Keratinocyte (primary cell): Measurements from ENCODE around the gene IFITM5. TPM values are rescaled to one million over a fixed set of nuclear protein-coding genes. Genes with fewer than 3 reads are reported as not detected.

ENCODE experiments used
- DNase-seq: peaks from one replicate; pipeline ENCODE4 v3.0.0-alpha.2; 2011; ENCODE audit warnings: low read depth, missing footprints, low spot score
- FAIRE-seq: peaks from 2 replicates; lab custom pipeline; 2011; peaks lifted over from hg19 to GRCh38; lab: Jason Lieb, UNC
- H2AFZ ChIP-seq: 2 replicates; pipeline ENCODE4 v1.6.0; 2012; ENCODE audit warnings: low read length, control low read depth, inconsistent platforms; ENCODE audit not compliant: control insufficient read depth
- H3K27ac ChIP-seq: 2 replicates; pipeline ENCODE4 v1.5.1; 2011; ENCODE audit warnings: low read length; ENCODE audit not compliant: control insufficient read depth, insufficient read depth
- H3K27me3 ChIP-seq: 3 replicates; pipeline ENCODE4 v1.6.0; 2011; ENCODE audit warnings: low read length; ENCODE audit not compliant: control insufficient read depth, insufficient read depth; ENCODE audit errors: extremely low read depth
- H3K36me3 ChIP-seq, 2 experiments: 2 replicates in 1 of 2; 3 replicates in 1 of 2; pipeline ENCODE4 v1.5.1; 2011; ENCODE audit warnings: low read length in 2 of 2, mild to moderate bottlenecking in 1 of 2; ENCODE audit not compliant: control insufficient read depth in 2 of 2, insufficient read depth in 2 of 2; ENCODE audit errors: extremely low read depth in 1 of 2
- H3K4me1 ChIP-seq: 3 replicates; pipeline ENCODE4 v1.5.1; 2011; ENCODE audit warnings: low read length; ENCODE audit not compliant: control insufficient read depth, insufficient read depth; ENCODE audit errors: extremely low read depth
- H3K4me2 ChIP-seq: 3 replicates; pipeline ENCODE4 v1.6.0; 2011; ENCODE audit warnings: low read depth, low read length; ENCODE audit not compliant: control insufficient read depth, insufficient read depth; ENCODE audit errors: extremely low read depth
- H3K4me3 ChIP-seq, 3 experiments: fragments of 200-600 bp in 1 of 3; sonication (generic) in 1 of 3; 2 replicates in 2 of 3; 3 replicates in 1 of 3; pipeline ENCODE4 v1.5.1; 2011 to 2016; ENCODE audit warnings: low read length in 3 of 3, mild to moderate bottlenecking in 3 of 3, control low read depth in 2 of 3, inconsistent platforms in 1 of 3, low read depth in 1 of 3, mixed read lengths in 1 of 3, mixed run types in 1 of 3, moderate library complexity in 1 of 3; ENCODE audit not compliant: control insufficient read depth in 2 of 3, insufficient read depth in 2 of 3; ENCODE audit errors: extremely low read depth in 1 of 3
- H3K79me2 ChIP-seq: 2 replicates; pipeline ENCODE4 v1.6.0; 2012; ENCODE audit warnings: low read length; ENCODE audit not compliant: control insufficient read depth, insufficient read depth
- H3K9ac ChIP-seq: 3 replicates; pipeline ENCODE4 v1.6.0; 2011; ENCODE audit warnings: low read length; ENCODE audit not compliant: control insufficient read depth, insufficient read depth; ENCODE audit errors: extremely low read depth
- H3K9me1 ChIP-seq: 3 replicates; pipeline ENCODE4 v1.6.0; 2011; ENCODE audit warnings: low read length; ENCODE audit not compliant: control insufficient read depth, insufficient read depth; ENCODE audit errors: extremely low read depth
- H3K9me3 ChIP-seq: 2 replicates; pipeline ENCODE4 v1.5.1; 2012; ENCODE audit warnings: low read depth, low read length; ENCODE audit not compliant: control insufficient read depth
- H4K20me1 ChIP-seq: 3 replicates; pipeline ENCODE4 v1.6.0; 2011; ENCODE audit warnings: low read length; ENCODE audit not compliant: control insufficient read depth, insufficient read depth; ENCODE audit errors: extremely low read depth
- EZH2 ChIP-seq: IDR thresholded peaks from one replicate; pipeline ENCODE4 v1.6.1; 2012; ENCODE audit warnings: inconsistent platforms, mild to moderate bottlenecking, low read length, moderate library complexity
- dilution Hi-C: fragments of 300-500 bp; cut with MboI; formaldehyde crosslinking; loops from one replicate; pipeline ENCODE4 v1.7.0; 2020; ENCODE audit warnings: low sequenced_read_pairs; ENCODE audit not compliant: extremely low pct_ligation_motif_present
- polyA plus RNA-seq, 5 experiments: library from polyadenylated mRNA; depleted of rRNA in 3 of 5; stranded (reverse) in 3 of 5; stranded (forward) in 1 of 5; unstranded in 1 of 5; fragments of >200 nt; gene quantifications; 1 replicate in 1 of 5; 2 replicates in 3 of 5; 3 replicates in 1 of 5; pipeline versions ENCODE4 v1.2.1 to v1.2.3, GENCODE V29; 2011 to 2012; ENCODE audit warnings: missing spikeins in 2 of 5, low read depth in 1 of 5, low replicate concordance in 1 of 5
- TF ChIP-seq, protein P1 (sequence below), 3 experiments: IDR thresholded peaks in 1 of 3; conservative IDR thresholded peaks in 1 of 3; optimal IDR thresholded peaks in 1 of 3; 2 replicates in 2 of 3; 3 replicates in 1 of 3; pipeline versions ENCODE3 to v1.5.1; 2011; ENCODE audit warnings: low read length in 3 of 3, mild to moderate bottlenecking in 3 of 3, moderate library complexity in 2 of 3, control low read depth in 1 of 3, inconsistent platforms in 1 of 3; ENCODE audit not compliant: insufficient read depth in 2 of 3; ENCODE audit errors: extremely low read depth in 1 of 3

IFITM5 gene
- polyA plus RNA-seq, 1 donor (not counting 4 experiments of a cell fraction or from before 2014, with no cell fraction given), result not detected

DNA sequence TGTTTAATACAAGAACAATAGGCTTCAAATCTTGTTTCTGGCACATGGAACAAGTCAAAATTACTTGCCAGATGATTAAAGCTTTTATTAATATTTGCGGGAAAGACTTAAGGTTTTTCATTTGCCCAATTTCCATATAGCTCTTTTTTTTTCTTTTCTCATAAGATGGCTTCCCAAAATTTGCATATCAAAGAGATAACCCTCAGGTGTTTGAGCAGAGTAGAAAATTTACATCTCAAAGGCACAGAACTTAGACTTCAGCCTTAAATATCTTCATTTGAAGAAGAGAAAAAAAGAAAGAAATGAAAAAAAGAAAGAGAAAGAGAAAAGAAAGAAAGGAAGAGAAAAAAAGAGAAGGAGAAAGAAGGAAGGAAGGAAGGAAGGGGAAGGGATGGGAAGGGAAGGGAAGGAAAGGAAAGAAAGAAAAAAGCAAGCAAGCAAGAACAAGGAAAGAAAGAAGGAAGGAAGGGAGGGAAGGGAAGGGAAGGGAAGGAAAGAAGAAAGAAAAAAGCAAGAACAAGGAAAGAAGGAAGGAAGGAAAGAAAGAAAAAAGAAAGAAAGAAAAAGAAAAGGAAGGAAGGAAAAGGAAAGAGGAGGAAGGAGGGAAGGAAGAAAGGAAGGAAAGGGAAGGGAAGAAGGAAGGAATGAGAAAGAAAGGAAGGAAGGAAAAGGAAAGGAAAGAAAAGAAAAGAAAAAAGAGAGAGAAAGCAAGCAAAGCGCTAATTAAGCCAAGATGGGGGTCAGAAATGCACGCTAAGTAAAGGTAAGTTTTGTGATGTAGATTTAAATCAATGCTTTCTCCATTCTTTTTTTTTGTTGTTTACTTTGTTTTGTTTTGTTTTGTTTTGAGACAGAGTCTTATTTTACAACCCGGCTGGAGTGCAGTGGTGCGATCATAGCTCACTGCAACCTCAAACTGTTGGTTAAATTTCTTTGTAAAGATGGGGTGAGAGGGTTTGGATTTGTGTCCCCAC lies 41.5 kb upstream of the IFITM5 start:
- Histone ChIP-seq H3K36me3 (no peaks in the 10 kb centered on the region), H4K20me1 (no peaks in the 10 kb centered on the region), H3K4me1 (no peaks in the 10 kb centered on the region), H3K9ac (no peak overlapping the region), H3K27me3 (no peaks in the 10 kb centered on the region), H2AFZ (no peak overlapping the region), H3K4me3 (no peak overlapping the region), H3K9me1 (no peaks in the 10 kb centered on the region), H3K9me3 (no peaks in the 10 kb centered on the region), H3K79me2 (no peaks in the 10 kb centered on the region), H3K27ac (no peak overlapping the region), H3K4me2 (no peak overlapping the region)
- FAIRE-seq (no peak), DNase-seq (no peak)
- TF ChIP-seq, protein P1, sequence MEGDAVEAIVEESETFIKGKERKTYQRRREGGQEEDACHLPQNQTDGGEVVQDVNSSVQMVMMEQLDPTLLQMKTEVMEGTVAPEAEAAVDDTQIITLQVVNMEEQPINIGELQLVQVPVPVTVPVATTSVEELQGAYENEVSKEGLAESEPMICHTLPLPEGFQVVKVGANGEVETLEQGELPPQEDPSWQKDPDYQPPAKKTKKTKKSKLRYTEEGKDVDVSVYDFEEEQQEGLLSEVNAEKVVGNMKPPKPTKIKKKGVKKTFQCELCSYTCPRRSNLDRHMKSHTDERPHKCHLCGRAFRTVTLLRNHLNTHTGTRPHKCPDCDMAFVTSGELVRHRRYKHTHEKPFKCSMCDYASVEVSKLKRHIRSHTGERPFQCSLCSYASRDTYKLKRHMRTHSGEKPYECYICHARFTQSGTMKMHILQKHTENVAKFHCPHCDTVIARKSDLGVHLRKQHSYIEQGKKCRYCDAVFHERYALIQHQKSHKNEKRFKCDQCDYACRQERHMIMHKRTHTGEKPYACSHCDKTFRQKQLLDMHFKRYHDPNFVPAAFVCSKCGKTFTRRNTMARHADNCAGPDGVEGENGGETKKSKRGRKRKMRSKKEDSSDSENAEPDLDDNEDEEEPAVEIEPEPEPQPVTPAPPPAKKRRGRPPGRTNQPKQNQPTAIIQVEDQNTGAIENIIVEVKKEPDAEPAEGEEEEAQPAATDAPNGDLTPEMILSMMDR (optimal IDR thresholded peaks at IDR 0.05 in 1 of 3, IDR thresholded peaks at IDR 0.05 in 1 of 3, conservative IDR thresholded peaks at IDR 0.05 in 1 of 3; ENCODE audit: extremely low read depth in 1 of 3, insufficient read depth in 2 of 3, low read length in 3 of 3), result no peak
- dilution Hi-C loops, result no loop called here

DNA sequence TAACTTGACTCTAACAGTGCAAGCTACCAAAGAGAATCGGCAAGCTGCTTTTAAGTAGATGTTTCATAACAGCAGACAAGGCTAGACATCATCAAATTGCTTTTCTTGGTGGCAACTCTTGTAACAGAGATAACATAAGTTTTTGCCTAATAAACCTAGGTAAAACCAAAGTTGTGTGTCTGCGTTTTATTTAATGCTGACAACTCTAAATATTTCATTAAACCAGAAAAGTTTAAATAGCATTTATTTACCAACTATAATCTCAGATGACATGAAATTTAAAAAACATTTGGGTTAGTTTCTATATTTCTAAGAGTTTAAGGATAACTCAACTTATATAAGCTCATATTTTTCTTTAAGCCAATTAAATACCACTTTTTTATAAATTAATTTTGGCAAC lies 40.6 kb upstream of the IFITM5 start:
- FAIRE-seq, result no peak
- dilution Hi-C loops, result no loop called here

More for the DNA sequence above, 40.6 kb upstream of the IFITM5 start:
- H3K4me3 ChIP-seq, result no peak overlapping the region
- no peak overlapping the region for H3K27ac ChIP-seq
- H2AFZ ChIP-seq, result no peak overlapping the region
- no peaks in the 10 kb centered on the region for H3K27me3 ChIP-seq
- no peak overlapping the region for H3K4me2 ChIP-seq
- no peaks in the 10 kb centered on the region for H3K9me1 ChIP-seq
- TF ChIP-seq, protein P1 (optimal IDR thresholded peaks at IDR 0.05 in 1 of 3, IDR thresholded peaks at IDR 0.05 in 1 of 3, conservative IDR thresholded peaks at IDR 0.05 in 1 of 3; ENCODE audit: extremely low read depth in 1 of 3, insufficient read depth in 2 of 3, low read length in 3 of 3), result no peak
- no peak for TF ChIP-seq EZH2
- H3K4me1 ChIP-seq, result no peaks in the 10 kb centered on the region
- no peak for DNase-seq
- H3K9ac ChIP-seq, result no peak overlapping the region
- H3K9me3 ChIP-seq, result no peaks in the 10 kb centered on the region
- no peaks in the 10 kb centered on the region for H3K36me3 ChIP-seq
- no peaks in the 10 kb centered on the region for H3K79me2 ChIP-seq
- H4K20me1 ChIP-seq, result no peaks in the 10 kb centered on the region
